Mesodermal cell (in vitro differentiated cells): ENCODE measurements around the gene FREY1.
"Not testable (repeated sequence)": the region's sequence is repeated elsewhere in the genome, so short reads cannot be mapped to it uniquely, and the experiment has no call there.

ENCODE experiments used
- H3K27ac ChIP-seq: 2 replicates; pipeline ENCODE4 v1.7.0; 2013; ENCODE audit warnings: mild to moderate bottlenecking, low read depth, low read length, moderate library complexity; ENCODE audit not compliant: severe bottlenecking
- H3K36me3 ChIP-seq: 2 replicates; pipeline ENCODE4 v1.7.1; 2013; ENCODE audit warnings: mild to moderate bottlenecking, low read length, moderate library complexity; ENCODE audit not compliant: control insufficient read depth, insufficient read depth
- H3K4me1 ChIP-seq: one replicate; pipeline ENCODE4 v1.7.1; 2013; ENCODE audit warnings: mild to moderate bottlenecking, low read length; ENCODE audit not compliant: insufficient read depth, control insufficient read depth, poor library complexity, severe bottlenecking
- H3K4me3 ChIP-seq: 2 replicates; pipeline ENCODE4 v1.7.0; 2013; ENCODE audit warnings: low read length, control low read depth, mild to moderate bottlenecking; ENCODE audit not compliant: insufficient read depth, poor library complexity, severe bottlenecking; ENCODE audit errors: extremely low read depth
- H3K9me3 ChIP-seq: 2 replicates; pipeline ENCODE4 v1.7.1; 2013; ENCODE audit warnings: mild to moderate bottlenecking, low read length, moderate library complexity; ENCODE audit not compliant: control insufficient read depth
- WGBS, 2 experiments: methylation state at CpG; one replicate each; pipeline ENCODE4 v1.1.5; 2013; ENCODE audit warnings: missing lambda C conversion rate in 2 of 2; ENCODE audit not compliant: insufficient coverage in 2 of 2; 5-methylcytosine and 5-hydroxymethylcytosine counted together

Gene FREY1

DNA sequence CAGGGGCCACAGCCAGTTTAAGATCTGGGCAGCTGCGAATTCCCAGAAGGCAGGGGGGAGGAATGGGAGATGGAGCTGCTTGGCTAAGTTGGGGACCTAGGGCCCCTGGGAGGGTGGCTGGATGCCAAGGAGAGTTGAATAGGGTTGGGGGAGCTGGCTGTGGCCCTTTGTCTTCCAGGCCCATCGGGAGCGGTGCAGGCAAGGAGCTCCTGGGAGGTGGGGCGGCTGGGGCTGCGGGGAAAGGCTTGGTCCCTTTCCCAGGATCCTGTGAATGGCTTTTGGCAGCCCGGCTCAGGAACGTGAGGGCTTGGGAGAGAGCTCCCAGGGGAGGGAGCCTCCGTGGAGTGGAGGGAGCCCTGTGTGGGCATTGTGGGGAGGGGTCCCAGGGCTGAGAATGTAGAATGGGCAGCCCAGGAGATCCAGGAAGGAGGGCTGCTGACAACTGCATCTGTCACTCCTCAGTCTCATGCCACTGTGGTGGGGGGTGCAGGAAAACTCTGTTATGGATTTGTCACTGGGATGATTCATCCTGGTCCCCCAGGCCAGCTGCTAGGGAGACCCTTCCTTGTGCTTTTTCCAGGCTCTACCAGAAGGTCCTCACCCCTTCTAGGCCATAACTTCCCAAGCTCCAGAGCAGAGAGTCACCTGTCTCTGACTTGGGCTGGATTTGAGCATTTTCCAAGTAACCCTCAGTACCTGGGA lies 6.0 kb downstream of the FREY1 start:
- Histone ChIP-seq H3K27ac (no peak overlapping the region), H3K9me3 (no peaks in the 10 kb centered on the region), H3K36me3 (peaks cover 12% of the 10 kb centered on the region), H3K4me3 (peak overlapping the region; percentile 52), H3K4me1 (peaks cover 19% of the 10 kb centered on the region)
- WGBS, 2 experiments: 36 to 38% methylated on average over 6 to 8 of the region's 8 CpGs

DNA sequence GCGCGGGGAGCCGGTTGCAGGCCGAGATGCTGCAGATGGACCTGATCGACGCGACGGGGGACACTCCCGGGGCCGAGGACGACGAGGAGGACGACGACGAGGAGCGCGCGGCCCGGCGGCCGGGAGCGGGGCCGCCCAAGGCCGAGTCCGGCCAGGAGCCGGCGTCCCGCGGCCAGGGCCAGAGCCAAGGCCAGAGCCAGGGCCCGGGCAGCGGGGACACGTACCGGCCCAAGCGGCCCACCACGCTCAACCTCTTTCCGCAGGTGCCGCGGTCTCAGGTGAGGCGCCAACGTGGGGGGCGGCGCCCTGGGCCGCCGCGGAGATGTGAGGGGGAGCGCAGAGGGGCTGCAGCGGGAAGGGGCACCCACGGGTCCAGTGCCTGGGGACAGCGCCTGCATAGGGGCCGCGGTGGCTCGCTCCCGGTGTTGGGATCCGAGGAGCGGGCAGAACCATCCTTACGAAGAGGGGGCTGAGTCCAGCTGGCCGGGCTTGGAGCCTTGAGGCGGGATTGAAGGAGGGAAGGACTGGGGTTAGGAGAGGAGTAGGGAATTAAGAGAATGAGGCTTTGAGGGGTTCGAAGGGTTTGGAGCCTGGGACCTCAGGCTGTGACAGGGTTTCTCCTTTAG lies 6.8 kb downstream of the FREY1 start:
- H3K4me3 ChIP-seq: peak overlapping the region; percentile 52
- whole genome bisulfite sequencing, 2 experiments: 3% methylated on average over 22 of the region's 59 CpGs
- H3K27ac ChIP-seq: peak overlapping the region; percentile 97
- peaks cover 12% of the 10 kb centered on the region for H3K36me3 ChIP-seq
- H3K9me3 ChIP-seq: not testable (repeated sequence)
- H3K4me1 ChIP-seq: peaks cover 20% of the 10 kb centered on the region

GRCh38 chr11:45899448-45900174 lies 7.5 kb downstream of the FREY1 start:
- no peaks in the 10 kb centered on the region for H3K9me3 ChIP-seq
- H3K27ac ChIP-seq: peak overlapping the region; percentile 97
- WGBS, 2 experiments: 1% methylated on average over 29 to 44 of the region's 62 CpGs
- peaks cover 20% of the 10 kb centered on the region for H3K4me1 ChIP-seq
- peaks cover 12% of the 10 kb centered on the region for H3K36me3 ChIP-seq
- H3K4me3 ChIP-seq: peak overlapping the region; percentile 52

DNA sequence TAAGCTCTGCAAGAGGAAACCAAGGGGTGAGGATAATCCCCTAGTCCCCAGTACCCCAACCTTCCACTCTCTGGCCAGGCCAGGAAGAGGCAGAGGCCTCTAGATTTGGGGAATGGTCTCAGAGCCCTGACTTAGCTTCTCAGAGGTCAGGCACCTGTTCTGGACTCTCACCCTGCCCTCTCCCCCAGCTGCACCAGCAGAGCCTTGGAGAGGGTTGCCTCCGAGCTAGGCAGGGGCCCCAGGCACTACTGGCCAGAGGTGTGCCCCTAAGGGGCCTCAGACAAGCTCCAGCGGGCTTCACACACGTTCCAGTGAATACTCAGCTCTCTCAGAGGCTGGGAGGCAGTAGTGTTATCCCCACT lies 8.0 kb downstream of the FREY1 start:
- WGBS, 2 experiments: 14 to 25% methylated on average over 2 to 3 of the region's 3 CpGs
- no peaks in the 10 kb centered on the region for H3K9me3 ChIP-seq
- peak overlapping the region; percentile 97 for H3K27ac ChIP-seq
- H3K4me3 ChIP-seq: peak overlapping the region; percentile 52
- H3K4me1 ChIP-seq: peaks cover 20% of the 10 kb centered on the region
- peaks cover 8% of the 10 kb centered on the region for H3K36me3 ChIP-seq

DNA sequence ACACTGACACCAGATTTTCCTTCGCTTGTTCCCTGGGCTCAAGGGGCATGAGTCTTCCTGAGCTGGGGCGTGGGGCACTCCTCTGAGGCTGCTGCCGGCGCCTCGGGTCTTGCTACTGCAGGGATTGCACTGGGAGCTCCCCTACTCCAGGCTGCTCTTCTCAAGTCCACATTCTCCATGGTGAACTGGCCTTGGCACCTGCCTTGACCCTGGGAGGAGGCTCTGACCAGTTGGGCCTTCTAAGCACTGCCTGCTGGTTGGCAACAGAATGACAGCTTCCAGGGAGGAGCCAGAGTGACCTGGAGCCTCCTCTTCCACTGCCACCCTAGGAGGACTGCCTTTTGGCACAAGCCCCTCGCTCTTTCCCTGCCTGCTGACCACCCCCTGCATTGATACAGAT lies 9.5 kb downstream of the FREY1 start:
- 88 to 90% methylated on average over 5 to 6 of the region's 6 CpGs for WGBS, 2 experiments
- no peaks in the 10 kb centered on the region for H3K9me3 ChIP-seq

DNA sequence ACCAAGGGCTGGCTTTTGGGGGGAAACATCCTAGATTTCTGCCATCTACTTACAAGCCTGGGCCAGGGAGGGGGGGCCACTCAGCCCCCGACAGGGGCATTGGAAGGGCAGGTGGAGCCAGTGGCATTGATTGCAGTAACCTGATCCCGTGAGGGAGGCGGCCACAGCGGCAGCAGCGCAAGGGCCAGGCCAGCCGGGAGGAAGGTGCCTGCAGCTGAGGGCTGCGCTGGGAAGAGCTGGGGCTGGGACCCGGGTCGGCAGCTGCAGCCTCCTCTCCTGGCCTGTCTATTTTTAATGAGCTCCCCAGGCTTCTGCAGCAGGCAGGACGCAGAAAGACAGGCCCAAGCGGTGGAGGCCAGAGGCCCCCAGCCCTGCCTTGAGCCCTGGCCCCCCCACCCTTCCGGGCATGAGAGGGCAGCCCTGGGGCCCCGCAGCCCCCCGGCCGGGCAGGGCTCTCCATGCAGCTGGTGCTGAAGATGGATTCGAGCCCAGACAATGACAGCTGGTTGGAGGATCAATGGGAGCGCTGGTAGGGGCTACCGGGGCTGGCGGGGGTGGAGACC lies 10.6 kb downstream of the FREY1 start:
- peaks cover 17% of the 10 kb centered on the region for H3K4me1 ChIP-seq
- WGBS, 2 experiments: 21 to 26% methylated on average over 16 to 18 of the region's 19 CpGs
- H3K36me3 ChIP-seq: no peaks in the 10 kb centered on the region
- H3K9me3 ChIP-seq: no peaks in the 10 kb centered on the region
- no peak overlapping the region for H3K4me3 ChIP-seq
- no peak overlapping the region for H3K27ac ChIP-seq

More for the DNA sequence above, 9.5 kb downstream of the FREY1 start:
- Histone ChIP-seq H3K36me3 (no peaks in the 10 kb centered on the region), H3K4me3 (no peak overlapping the region), H3K4me1 (peaks cover 17% of the 10 kb centered on the region), H3K27ac (no peak overlapping the region)

GRCh38 chr11:45895553-45896259 lies 11.4 kb downstream of the FREY1 start:
- Histone ChIP-seq H3K27ac (no peak overlapping the region), H3K9me3 (no peaks in the 10 kb centered on the region), H3K4me1 (peaks cover 10% of the 10 kb centered on the region), H3K36me3 (no peaks in the 10 kb centered on the region), H3K4me3 (no peak overlapping the region)
- 92 to 93% methylated on average over 5 of the region's 8 CpGs for WGBS, 2 experiments

DNA sequence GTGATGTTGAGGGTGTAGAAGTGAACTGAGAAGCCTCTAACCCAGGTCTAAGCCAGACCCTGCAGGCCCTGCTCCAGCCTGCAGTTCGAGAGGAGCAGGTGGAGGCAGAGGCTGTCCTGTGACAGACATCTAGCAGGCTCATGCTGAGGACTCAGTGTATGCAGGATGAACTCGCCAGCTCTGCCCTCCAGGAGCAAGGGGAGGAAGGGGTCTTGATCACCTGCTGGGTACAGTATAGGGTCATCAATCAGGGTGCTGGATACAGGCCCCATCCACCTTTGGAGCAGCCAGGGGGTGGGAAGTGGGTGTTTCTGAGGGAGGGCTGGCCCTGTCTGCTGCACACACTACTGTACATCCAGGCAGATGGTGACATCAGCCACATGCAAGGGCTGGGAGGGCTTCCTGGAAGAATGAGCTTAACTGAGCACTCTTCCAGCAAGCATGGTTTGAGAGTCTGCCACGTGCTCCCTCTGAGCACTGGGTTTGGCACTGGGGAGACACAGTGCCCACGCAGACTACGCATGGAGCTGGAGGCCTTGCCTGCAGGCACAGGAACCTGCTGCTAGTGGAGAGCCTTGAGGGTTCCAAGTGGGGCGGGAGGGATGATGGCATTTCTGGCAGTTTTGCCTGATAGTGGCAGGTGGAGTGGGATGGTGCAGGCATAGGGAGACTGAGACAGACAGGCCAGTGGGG lies 12.4 kb downstream of the FREY1 start:
- WGBS, 2 experiments: 72 to 83% methylated on average over 3 to 6 of the region's 6 CpGs
- Histone ChIP-seq H3K4me3 (no peak overlapping the region), H3K4me1 (peaks cover 8% of the 10 kb centered on the region), H3K27ac (no peak overlapping the region), H3K9me3 (no peaks in the 10 kb centered on the region), H3K36me3 (no peaks in the 10 kb centered on the region)

DNA sequence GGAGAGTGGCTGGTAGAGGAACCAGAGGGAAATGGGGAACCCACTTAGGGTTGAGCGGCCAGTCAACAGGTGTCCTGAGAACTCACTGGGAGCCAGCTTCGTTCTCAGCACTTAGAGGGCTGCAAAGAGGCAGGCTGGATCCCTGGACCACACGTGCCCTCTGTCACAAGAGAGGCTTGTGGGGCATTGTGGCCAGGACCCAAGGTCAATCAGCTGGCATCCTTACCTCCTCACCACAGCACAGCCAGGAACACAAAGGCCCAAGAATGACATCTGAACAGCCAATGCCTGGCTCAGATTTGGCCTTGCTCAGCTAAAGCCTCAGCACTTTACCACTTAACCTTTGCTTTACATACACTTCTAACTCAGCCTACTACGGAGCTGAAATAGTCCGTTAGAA lies 14.2 kb downstream of the FREY1 start:
- H3K4me1 ChIP-seq: peaks cover 5% of the 10 kb centered on the region
- H3K9me3 ChIP-seq: no peaks in the 10 kb centered on the region
- H3K27ac ChIP-seq: no peak overlapping the region
- H3K36me3 ChIP-seq: no peaks in the 10 kb centered on the region
- H3K4me3 ChIP-seq: no peak overlapping the region
- 72 to 83% methylated on average over 3 to 5 of the region's 5 CpGs for WGBS, 2 experiments
